Sigmoid colon (tissue), 7 donors: Measurements from ENCODE around the gene PADI6. TPM values are rescaled to one million over a fixed set of nuclear protein-coding genes. Genes with fewer than 3 reads are reported as not detected.

ENCODE experiments used
- DNase-seq: peaks from one replicate; pipeline ENCODE4 v3.0.0-alpha.2; 2019
- H3K27ac ChIP-seq, 4 donors: fragments of 200-600 bp; sonication (generic); one replicate each; pipeline ENCODE4 v1.5.1; 2016 to 2019; ENCODE audit warnings: mild to moderate bottlenecking in 1 of 4
- H3K27me3 ChIP-seq, 3 donors: fragments of 200-600 bp; sonication (generic); one replicate each; pipeline ENCODE4 v1.5.1; 2019; ENCODE audit warnings: mild to moderate bottlenecking in 1 of 3
- H3K36me3 ChIP-seq, 4 donors: fragments of 200-600 bp; sonication (generic); one replicate each; pipeline ENCODE4 v1.5.1; 2016 to 2019
- H3K4me1 ChIP-seq, 4 donors: fragments of 200-600 bp; sonication (generic); one replicate each; pipeline ENCODE4 v1.5.1; 2017 to 2019
- H3K4me3 ChIP-seq, 4 donors: fragments of 200-600 bp; sonication (generic); one replicate each; pipeline ENCODE4 v1.5.1; 2017 to 2019; ENCODE audit warnings: mild to moderate bottlenecking in 2 of 4, moderate library complexity in 1 of 4
- H3K9me3 ChIP-seq, 4 donors: fragments of 200-600 bp in 3 of 4; sonication (generic) in 3 of 4; one replicate each; pipeline versions ENCODE4 v1.5.1 to v1.6.1; 2013 to 2019
- EP300 ChIP-seq, 4 donors: sonication (generic); formaldehyde crosslinking; IDR thresholded peaks; one replicate each; pipeline ENCODE4 v1.6.1; 2017; ENCODE audit warnings: antibody characterized with exemption in 4 of 4
- POLR2A ChIP-seq, 2 donors: fragments of 450-650 bp; IDR thresholded peaks; one replicate each; pipeline ENCODE4 v1.6.1; 2016; ENCODE audit warnings: antibody characterized with exemption in 2 of 2, mild to moderate bottlenecking in 2 of 2, moderate library complexity in 2 of 2
- POLR2AphosphoS5 ChIP-seq, 4 donors: sonication (generic); formaldehyde crosslinking; IDR thresholded peaks; one replicate each; pipeline ENCODE4 v1.6.1; 2017; ENCODE audit warnings: antibody characterized with exemption in 4 of 4
- WGBS, 2 donors: extraction: QIAGEN DNeasy Blood & Tissue Kit; methylation state at CpG; one replicate each; pipeline ENCODE4 v1.1.7; 2013; 5-methylcytosine and 5-hydroxymethylcytosine counted together
- intact Hi-C: fragments of 100-400 bp; cut with DNase I; formaldehyde crosslinking; loops from one replicate; pipeline ENCODE4 v1.15.1; 2023
- polyA plus RNA-seq, 3 donors: library from polyadenylated mRNA; stranded (reverse); fragments of 200-250 nt; gene quantifications; one replicate each; pipeline ENCODE4 v1.2.3, GENCODE V29; 2013
- total RNA-seq, 4 donors: library from RNA; depleted of rRNA; stranded (reverse); fragments of >200 nt; gene quantifications; one replicate each; pipeline ENCODE4 v1.1.0, GENCODE V29; 2016
- TF ChIP-seq, protein P1 (sequence below), 4 experiments: fragments of 450-650 bp in 3 of 4; fragments of 200-600 bp in 1 of 4; IDR thresholded peaks; one replicate each; pipeline ENCODE4 v1.5.1; 2016 to 2019; ENCODE audit warnings: antibody characterized with exemption in 4 of 4, mild to moderate bottlenecking in 3 of 4, moderate library complexity in 2 of 4
- donor health status: healthy with polysubstance abuse.
- donor health status: Bipolar disorder and iron deficiency.
- donor health status: healthy.

The PADI6 gene
- total and polyA plus RNA-seq, 7 donors, result not detected

GRCh38 chr1:17381161-17381560, 9.2 kb downstream of the PADI6 start:
- Histone ChIP-seq H3K4me3 (no peak overlapping the region), H3K27me3 (peaks cover 0 to 18% (median 0%) of the 10 kb centered on the region in 3 donors), H3K4me1 (no peaks in the 10 kb centered on the region), H3K27ac (no peak overlapping the region), H3K36me3 (no peaks in the 10 kb centered on the region), H3K9me3 (no peaks in the 10 kb centered on the region)
- intact Hi-C loops, result no loop called here
- TF ChIP-seq EP300 (IDR thresholded peaks at IDR 0.05) (no peak), POLR2A (IDR thresholded peaks at IDR 0.05) (no peak)
- WGBS, 2 donors, result 67 to 81% methylated on average over 2 of the region's 2 CpGs
- no peak for DNase-seq

DNA sequence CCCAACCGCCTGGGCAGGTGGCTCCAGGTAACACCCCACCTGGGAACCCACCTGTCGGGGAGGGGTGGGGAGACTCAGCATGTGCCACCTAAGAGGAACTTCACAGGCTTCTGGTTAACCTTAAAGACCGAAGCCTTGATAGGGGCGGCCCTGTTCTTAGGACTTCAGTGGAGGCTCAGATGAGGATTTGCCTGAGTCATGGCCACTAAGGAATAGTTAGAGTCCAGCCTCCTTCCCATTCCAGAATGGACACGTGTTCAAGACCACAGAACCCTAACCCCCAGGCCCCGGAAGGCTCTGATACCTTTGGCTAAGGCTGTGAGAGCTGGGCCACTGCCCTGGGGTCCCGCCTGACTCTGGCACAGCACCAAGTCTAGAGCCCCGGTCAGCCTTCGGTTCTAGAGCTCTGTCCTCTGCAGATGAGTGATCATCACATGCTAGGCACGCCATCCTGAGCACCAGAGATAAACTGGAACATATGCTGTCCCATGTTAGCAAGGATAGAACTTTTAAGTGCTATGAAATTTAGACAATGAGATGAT, 20.3 kb downstream of the PADI6 start:
- intact Hi-C loops, result no loop called here
- no peak overlapping the region for H3K27ac ChIP-seq
- no peaks in the 10 kb centered on the region for H3K4me1 ChIP-seq
- H3K27me3 ChIP-seq, result no peaks in the 10 kb centered on the region
- H3K36me3 ChIP-seq, result no peaks in the 10 kb centered on the region
- no peak for DNase-seq
- WGBS, 2 donors, result 60 to 72% methylated on average over 10 of the region's 10 CpGs
- no peak for TF ChIP-seq POLR2A (IDR thresholded peaks at IDR 0.05)
- no peak for TF ChIP-seq EP300 (IDR thresholded peaks at IDR 0.05)
- TF ChIP-seq POLR2AphosphoS5 (IDR thresholded peaks at IDR 0.05), result no peak
- TF ChIP-seq, protein P1, sequence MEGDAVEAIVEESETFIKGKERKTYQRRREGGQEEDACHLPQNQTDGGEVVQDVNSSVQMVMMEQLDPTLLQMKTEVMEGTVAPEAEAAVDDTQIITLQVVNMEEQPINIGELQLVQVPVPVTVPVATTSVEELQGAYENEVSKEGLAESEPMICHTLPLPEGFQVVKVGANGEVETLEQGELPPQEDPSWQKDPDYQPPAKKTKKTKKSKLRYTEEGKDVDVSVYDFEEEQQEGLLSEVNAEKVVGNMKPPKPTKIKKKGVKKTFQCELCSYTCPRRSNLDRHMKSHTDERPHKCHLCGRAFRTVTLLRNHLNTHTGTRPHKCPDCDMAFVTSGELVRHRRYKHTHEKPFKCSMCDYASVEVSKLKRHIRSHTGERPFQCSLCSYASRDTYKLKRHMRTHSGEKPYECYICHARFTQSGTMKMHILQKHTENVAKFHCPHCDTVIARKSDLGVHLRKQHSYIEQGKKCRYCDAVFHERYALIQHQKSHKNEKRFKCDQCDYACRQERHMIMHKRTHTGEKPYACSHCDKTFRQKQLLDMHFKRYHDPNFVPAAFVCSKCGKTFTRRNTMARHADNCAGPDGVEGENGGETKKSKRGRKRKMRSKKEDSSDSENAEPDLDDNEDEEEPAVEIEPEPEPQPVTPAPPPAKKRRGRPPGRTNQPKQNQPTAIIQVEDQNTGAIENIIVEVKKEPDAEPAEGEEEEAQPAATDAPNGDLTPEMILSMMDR (IDR thresholded peaks at IDR 0.05), result no peak
- no peak overlapping the region for H3K4me3 ChIP-seq
- no peaks in the 10 kb centered on the region for H3K9me3 ChIP-seq

GRCh38 chr1:17393230-17393629, 21.2 kb downstream of the PADI6 start:
- Histone ChIP-seq H3K27me3 (no peaks in the 10 kb centered on the region), H3K4me3 (no peak overlapping the region), H3K4me1 (no peaks in the 10 kb centered on the region), H3K27ac (no peak overlapping the region), H3K36me3 (no peaks in the 10 kb centered on the region), H3K9me3 (no peaks in the 10 kb centered on the region)
- 59 to 64% methylated on average over 8 of the region's 8 CpGs for WGBS, 2 donors
- TF ChIP-seq EP300 (IDR thresholded peaks at IDR 0.05), result no peak
- intact Hi-C loops, result no loop called here
- DNase-seq, result no peak

DNA sequence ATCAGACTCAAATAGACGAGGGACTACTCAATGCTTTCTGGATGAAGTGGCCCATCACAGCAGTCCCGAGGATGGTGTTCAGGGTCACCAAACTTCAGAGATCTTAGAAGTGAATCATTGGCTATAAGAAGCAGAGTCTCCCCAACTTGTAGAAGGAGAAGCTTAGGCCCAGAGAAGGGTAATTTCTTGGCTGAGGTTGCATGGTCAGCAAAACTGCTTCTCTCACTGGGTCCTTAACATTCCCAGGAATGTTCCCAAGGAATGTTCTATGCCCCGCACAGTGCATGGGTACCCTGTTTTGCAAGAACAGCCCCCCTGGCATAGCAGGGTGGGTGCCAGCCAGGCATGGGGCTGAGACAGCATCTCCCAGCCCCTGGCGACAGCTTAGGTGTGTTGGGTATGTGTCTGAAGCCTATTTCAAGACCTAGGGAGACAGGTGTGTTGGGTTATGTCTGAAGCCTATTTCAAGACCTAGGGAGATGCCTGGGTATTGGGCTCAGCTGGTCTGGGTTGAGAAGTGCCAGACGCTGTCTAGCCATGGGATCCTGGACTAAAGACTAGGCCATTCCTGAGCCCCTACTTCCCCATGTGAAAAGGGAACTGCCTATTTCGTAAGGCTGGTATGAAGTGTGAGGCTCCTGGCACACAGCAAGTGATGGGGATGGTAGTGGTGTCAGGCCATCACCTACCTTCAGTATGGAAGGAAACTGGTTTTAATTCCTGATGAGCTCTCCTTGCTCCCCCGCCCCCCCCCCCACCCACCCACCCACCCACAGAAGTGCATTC, 26.1 kb downstream of the PADI6 start:
- DNase-seq, result no peak
- 77 to 86% methylated on average over 7 of the region's 7 CpGs for WGBS, 2 donors
- Histone ChIP-seq H3K36me3 (no peaks in the 10 kb centered on the region), H3K4me1 (no peaks in the 10 kb centered on the region), H3K27me3 (no peaks in the 10 kb centered on the region), H3K9me3 (no peaks in the 10 kb centered on the region), H3K27ac (no peak overlapping the region), H3K4me3 (no peak overlapping the region)
- TF ChIP-seq EP300 (IDR thresholded peaks at IDR 0.05) (no peak), POLR2A (IDR thresholded peaks at IDR 0.05) (no peak), POLR2AphosphoS5 (IDR thresholded peaks at IDR 0.05) (no peak)
- TF ChIP-seq, protein P1 (IDR thresholded peaks at IDR 0.05), result no peak
- intact Hi-C loops, result no loop called here

DNA sequence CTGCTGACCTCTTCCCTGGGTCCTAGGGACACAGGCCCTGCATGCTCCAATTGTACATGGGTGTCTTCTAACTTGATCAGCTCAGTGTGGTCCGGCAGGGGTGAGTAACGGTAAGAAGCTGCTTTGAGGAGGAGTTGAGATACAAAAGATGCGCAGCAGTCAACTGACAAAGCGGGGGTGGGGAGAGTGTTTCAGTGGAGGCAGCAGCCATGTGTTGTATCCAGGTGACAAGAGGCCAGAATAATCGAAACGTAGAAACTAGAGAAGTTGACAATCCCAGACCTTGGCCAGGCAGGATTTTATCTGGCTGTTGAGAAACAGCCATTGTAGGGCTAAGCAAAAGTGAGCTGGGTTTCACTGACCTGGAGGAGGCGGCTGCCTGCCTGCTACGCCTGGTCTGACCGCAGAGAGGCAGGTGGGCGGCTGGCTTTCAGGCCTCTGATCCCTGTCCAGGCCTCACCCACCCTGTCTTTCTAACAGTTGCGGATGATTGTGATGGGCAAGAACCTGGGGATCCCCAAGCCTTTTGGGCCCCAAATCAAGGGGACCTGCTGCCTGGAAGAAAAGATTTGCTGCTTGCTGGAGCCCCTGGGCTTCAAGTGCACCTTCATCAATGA, 28.8 kb downstream of the PADI6 start:
- Histone ChIP-seq H3K9me3 (no peaks in the 10 kb centered on the region), H3K4me3 (no peak overlapping the region), H3K27ac (no peak overlapping the region), H3K27me3 (no peaks in the 10 kb centered on the region), H3K4me1 (no peaks in the 10 kb centered on the region), H3K36me3 (no peaks in the 10 kb centered on the region)
- no peak for DNase-seq
- intact Hi-C loops, result loop anchor here (10.0 kb wide), 1 partner anchor 276 kb away; no protein-coding TSS in a partner anchor
- WGBS, 2 donors, result 90 to 94% methylated on average over 11 of the region's 11 CpGs
- TF ChIP-seq POLR2A (IDR thresholded peaks at IDR 0.05) (no peak), POLR2AphosphoS5 (IDR thresholded peaks at IDR 0.05) (no peak), EP300 (IDR thresholded peaks at IDR 0.05) (no peak)
- TF ChIP-seq, protein P1 (IDR thresholded peaks at IDR 0.05), result no peak
